ENCODE data around the gene ZMYM5.
A peak's percentile ranks its signal among the peaks of the same experiment; 100 is the strongest.
"Not testable (repeated sequence)": the region's sequence is repeated elsewhere in the genome, so short reads cannot be mapped to it uniquely, and the experiment has no call there.

ZMYM5 gene

DNA sequence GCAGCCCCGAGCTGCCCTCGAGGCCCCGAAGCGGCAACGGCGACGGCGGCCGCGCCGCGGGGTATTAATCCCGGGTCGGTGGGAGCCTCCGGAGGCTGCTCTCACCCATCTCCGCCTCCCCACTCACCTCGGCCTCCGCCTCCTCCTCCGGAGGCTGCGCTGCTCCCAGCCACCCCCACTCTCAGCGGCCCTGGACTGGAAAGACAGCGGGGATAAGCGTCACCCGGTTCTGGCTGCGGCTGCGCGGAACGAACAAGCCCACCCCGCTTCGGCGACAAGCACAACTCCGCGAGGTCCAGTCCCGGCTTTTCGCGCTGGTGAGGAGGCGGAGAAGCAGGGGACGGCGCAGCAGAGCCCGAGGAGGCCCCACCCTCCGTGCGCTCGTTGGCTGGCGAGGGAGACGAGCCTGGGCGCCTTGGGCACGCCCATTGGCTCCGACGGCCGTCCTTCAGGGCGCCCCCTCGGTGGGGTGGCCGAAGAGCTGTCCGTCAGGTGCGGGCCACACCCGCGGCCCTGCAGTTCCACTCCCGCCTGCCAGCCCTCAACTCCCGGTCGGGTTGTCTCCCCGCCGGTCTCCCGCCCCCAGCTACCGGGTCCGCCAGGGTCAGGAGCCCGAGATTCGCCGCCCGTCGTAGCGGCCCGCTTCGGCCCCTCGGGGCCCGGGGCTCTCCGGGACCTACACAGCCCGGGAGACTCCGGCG is at the start of gene ZMYM5:
ZMYM5 (minus strand) TSS at position 327 of the 701 bp plus-strand sequence. CDS start 11,469 bp downstream, outside the sequence.
- DNase-seq (ENCODE audit: extremely low read depth, low read depth) = peak; percentile 99
- TF ChIP-seq, protein P1, sequence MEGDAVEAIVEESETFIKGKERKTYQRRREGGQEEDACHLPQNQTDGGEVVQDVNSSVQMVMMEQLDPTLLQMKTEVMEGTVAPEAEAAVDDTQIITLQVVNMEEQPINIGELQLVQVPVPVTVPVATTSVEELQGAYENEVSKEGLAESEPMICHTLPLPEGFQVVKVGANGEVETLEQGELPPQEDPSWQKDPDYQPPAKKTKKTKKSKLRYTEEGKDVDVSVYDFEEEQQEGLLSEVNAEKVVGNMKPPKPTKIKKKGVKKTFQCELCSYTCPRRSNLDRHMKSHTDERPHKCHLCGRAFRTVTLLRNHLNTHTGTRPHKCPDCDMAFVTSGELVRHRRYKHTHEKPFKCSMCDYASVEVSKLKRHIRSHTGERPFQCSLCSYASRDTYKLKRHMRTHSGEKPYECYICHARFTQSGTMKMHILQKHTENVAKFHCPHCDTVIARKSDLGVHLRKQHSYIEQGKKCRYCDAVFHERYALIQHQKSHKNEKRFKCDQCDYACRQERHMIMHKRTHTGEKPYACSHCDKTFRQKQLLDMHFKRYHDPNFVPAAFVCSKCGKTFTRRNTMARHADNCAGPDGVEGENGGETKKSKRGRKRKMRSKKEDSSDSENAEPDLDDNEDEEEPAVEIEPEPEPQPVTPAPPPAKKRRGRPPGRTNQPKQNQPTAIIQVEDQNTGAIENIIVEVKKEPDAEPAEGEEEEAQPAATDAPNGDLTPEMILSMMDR (IDR thresholded peaks at IDR 0.05; ENCODE audit: low read depth, low read length) = no peak

DNA sequence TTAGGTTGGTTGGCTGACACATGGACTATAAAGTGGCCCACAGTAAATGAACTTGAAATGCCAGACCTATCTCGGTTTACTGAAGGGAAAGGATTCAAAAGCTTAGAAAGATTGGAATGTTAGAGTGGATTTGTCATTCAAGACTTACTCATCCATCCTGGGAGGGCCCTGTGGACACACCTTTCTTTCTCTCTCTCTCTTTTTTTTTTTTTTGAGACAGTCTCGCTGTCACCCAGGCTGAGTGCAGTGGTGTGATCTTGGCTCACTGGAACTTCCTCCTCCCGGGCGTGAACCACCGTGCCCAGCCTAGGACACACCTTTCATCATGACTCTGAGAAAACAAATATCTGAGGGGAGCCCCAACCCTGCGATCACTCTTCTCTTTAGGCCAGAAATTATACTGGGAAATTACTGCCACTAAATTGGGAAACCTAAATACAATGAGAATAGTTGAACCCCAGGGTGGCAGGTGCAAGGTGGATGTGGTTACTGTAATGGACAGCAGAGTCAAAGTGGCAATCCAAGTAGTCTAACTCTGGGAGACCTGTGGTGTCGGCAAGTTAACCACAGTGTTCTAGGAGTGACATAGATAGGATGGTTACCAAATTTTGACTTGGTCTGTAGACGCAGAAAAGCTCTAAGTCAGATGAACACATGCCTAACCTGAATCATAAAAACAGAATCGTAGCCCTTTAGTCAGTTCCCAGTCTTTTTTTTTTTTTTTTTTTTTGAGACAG is 47.1 kb upstream of the ZMYM5 start:
- DNase-seq (ENCODE audit: extremely low read depth, low read depth) = no peak

DNA sequence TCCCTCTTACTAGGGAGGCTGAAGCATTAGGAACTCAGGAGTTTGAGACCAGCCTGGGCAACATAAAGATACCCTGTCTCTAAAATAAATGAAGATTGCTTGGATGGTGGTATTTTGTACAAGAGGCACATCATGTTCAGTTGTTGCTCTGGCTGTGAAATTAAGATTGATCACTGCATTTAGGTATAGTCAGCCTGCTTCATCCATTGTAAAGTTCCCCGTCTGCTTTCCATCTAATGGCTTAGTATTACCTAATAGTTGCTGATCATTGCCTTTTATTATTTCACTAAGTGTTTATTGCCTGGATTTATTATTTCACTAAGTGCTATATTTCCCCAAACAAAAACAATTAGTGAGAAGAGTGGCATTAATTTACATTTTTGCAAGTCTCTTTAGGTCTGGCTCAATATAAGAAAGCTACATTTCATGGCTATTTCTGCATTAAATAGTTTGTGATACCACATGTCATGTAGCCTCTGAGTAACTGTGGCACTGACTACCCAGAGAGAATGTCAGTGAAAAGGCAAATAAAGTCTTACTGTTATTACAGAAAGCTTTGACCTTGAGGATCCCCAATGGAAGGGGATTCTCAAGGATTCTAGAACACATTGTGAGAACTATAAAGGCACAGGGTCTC is 45.0 kb upstream of the ZMYM5 start:
- no peak for DNase-seq (ENCODE audit: extremely low read depth, low read depth)
- TF ChIP-seq, protein P1 (IDR thresholded peaks at IDR 0.05; ENCODE audit: low read depth, low read length) = no peak

More for the DNA sequence above, 47.1 kb upstream of the ZMYM5 start:
- TF ChIP-seq, protein P1 (IDR thresholded peaks at IDR 0.05; ENCODE audit: low read depth, low read length) = no peak

DNA sequence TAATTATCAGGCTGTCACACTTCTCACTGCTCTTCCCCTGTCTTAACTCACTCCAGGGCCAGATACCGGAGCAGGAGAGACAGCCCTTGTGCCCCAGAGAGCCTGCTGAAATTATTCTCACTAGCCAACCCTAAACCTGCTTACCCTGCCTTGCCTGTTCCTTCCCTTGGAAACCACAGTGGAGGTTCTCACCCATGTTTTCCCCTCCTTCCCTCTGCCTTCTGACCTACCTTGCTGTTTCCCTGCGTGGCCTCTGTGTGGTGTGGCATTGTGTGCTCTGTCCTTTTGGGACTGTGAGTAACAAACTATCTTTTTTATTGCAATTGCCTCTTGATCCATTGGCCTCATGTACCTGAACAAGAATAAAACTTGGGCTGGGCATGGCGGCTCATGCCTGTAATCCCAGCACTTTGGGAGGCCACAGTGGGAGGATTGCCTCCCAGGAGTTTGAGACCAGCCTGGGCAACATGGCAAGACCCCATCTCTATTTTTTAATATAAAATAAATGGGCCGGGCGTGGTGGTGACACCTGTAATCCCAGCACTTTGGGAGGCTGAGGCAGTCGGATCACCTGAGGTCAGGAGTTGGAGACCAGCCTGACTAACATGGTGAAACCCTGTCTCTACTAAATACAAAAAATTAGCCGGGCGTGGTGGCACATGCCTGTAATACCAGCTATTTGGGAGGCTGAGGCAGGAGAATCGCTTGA is 42.2 kb upstream of the ZMYM5 start:
- DNase-seq (ENCODE audit: extremely low read depth, low read depth) = not testable (repeated sequence)

DNA sequence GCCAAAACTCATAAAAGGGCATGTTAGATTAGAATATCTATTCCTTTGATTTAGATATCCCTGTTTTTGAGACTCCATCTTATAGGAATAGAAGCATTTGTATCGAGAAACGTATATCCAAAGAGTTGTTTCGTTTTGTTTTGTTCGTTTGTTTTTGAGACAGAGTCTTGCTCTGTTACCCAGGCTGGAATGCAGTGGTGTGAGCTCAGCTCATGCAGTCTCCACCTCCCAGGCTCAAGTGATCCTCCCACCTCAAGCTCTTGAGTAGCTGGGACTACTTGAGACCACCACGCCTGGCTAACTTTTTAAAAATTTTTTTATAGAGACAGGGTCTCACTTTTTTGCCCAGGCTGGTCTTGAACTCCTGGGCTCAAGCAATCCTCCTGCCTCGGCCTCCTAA is 26.6 kb upstream of the ZMYM5 start:
- TF ChIP-seq, protein P1 (IDR thresholded peaks at IDR 0.05; ENCODE audit: low read depth, low read length) = no peak
- DNase-seq (ENCODE audit: extremely low read depth, low read depth) = no peak

DNA sequence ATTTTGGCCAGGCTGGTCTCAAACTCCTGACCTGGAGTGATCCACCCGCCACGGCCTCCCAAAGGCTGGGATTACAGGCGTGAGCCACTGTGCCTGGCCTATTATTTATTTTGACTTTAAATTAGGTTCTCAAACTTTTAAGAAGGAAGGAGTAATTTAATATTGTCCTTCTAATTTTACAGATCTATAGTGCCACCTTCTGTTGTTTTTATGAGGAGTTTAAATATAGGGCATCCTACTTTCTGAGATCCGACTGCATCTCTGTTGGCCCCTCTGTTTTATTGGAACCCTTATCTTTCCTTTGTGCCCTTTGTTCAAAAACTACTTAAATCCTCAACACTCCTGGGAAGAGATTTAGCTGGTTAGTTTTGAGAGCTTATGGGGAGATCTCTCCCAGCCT is 25.4 kb upstream of the ZMYM5 start:
- TF ChIP-seq, protein P1 (IDR thresholded peaks at IDR 0.05; ENCODE audit: low read depth, low read length) = peak; percentile 23
- DNase-seq (ENCODE audit: extremely low read depth, low read depth) = no peak

DNA sequence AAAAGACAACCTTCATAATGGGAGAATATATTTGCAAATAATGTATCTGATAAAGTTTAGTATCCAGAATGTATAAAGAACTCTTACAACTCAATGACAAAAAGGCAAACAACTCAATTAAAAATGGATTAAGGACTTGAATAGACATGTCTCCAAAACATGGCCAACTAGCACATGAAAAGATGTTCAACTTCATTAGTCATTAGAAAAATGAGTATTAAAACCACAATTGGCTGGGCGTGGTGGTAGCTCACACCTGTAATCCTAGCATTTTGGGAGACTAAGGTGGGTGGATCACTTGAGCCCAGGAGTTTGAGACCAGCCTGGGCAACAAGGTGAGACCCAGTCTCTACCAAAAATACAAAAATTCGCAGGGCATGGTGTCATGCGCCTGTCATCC is 18.8 kb upstream of the ZMYM5 start:
- TF ChIP-seq, protein P1 (IDR thresholded peaks at IDR 0.05; ENCODE audit: low read depth, low read length) = no peak
- DNase-seq (ENCODE audit: extremely low read depth, low read depth) = no peak

Measured in AG09319 (cell line).